ENCODE results near the gene KREMEN1.
A peak's percentile ranks its signal among the peaks of the same experiment; 100 is the strongest.
"Not testable (repeated sequence)": the region's sequence is repeated elsewhere in the genome, so short reads cannot be mapped to it uniquely, and the experiment has no call there.

KREMEN1 gene

GRCh38 chr22:29072979-29073617 is at the start of gene KREMEN1:
TSS of gene KREMEN1 (plus strand) at chr22:29073035. CDS start at chr22:29073131, 96 bp downstream.
- DNase-seq: no peak

GRCh38 chr22:29023172-29023796 is 49.6 kb upstream of the KREMEN1 start:
- no peak for DNase-seq

- DNase-seq: no peak
Measured at GRCh38 chr22:29026579-29026978, 46.3 kb upstream of the KREMEN1 start.

- DNase-seq: no peak
Measured at GRCh38 chr22:29028468-29028867, 44.4 kb upstream of the KREMEN1 start.

- DNase-seq: no peak
Measured at GRCh38 chr22:29029202-29030000, 43.4 kb upstream of the KREMEN1 start.

- DNase-seq: no peak
Measured at GRCh38 chr22:29030016-29030617, 42.7 kb upstream of the KREMEN1 start.

- DNase-seq: no peak
Measured at GRCh38 chr22:29030618-29031226, 42.1 kb upstream of the KREMEN1 start.

- DNase-seq: no peak
Measured at GRCh38 chr22:29031227-29032011, 41.4 kb upstream of the KREMEN1 start.

GRCh38 chr22:29032014-29032475 is 40.8 kb upstream of the KREMEN1 start:
- no peak for DNase-seq

GRCh38 chr22:29032584-29032983 is 40.3 kb upstream of the KREMEN1 start:
- no peak for DNase-seq

GRCh38 chr22:29037340-29037932 is 35.4 kb upstream of the KREMEN1 start:
- no peak for DNase-seq

- DNase-seq: no peak
Measured at GRCh38 chr22:29039148-29039547, 33.7 kb upstream of the KREMEN1 start.

GRCh38 chr22:29039684-29040083 is 33.2 kb upstream of the KREMEN1 start:
- DNase-seq: not testable (repeated sequence)

GRCh38 chr22:29040385-29041275 is 32.2 kb upstream of the KREMEN1 start:
- DNase-seq: peak; percentile 23

- DNase-seq: no peak
Measured at GRCh38 chr22:29041408-29041807, 31.4 kb upstream of the KREMEN1 start.

GRCh38 chr22:29043906-29044575 is 28.8 kb upstream of the KREMEN1 start:
- DNase-seq: no peak

- DNase-seq: no peak
Measured at GRCh38 chr22:29044657-29045176, 28.1 kb upstream of the KREMEN1 start.

GRCh38 chr22:29048822-29049654 is 23.8 kb upstream of the KREMEN1 start:
- no peak for DNase-seq
